ENCODE measurements around the gene ADNP2. TPM values are rescaled to one million over a fixed set of nuclear protein-coding genes. Genes with fewer than 3 reads are reported as not detected.

The ADNP2 gene
- total and polyA plus RNA-seq, 2 donors (not counting 1 experiment from before 2014, with no cell fraction given), result 4.7 to 14.7 TPM

Other genes starting within 250 kb of the ADNP2 start
- gene SLC66A2, start 157.6 kb upstream of the ADNP2 start, total RNA-seq, result 44.4 and 45.6 TPM in 2 replicates
- gene SLC66A2, start 157.6 kb upstream of the ADNP2 start, polyA plus RNA-seq, result 45.1 and 51.9 TPM in 2 replicates
- gene HSBP1L1, start 144.6 kb upstream of the ADNP2 start, total RNA-seq, result 4.8 and 7.2 TPM in 2 replicates
- gene HSBP1L1, start 144.6 kb upstream of the ADNP2 start, polyA plus RNA-seq, result 3.7 and 4.6 TPM in 2 replicates
- 63.9 and 67.8 TPM in 2 replicates for gene TXNL4A, start 120.7 kb upstream of the ADNP2 start, total RNA-seq
- 38.9 and 49.7 TPM in 2 replicates for gene TXNL4A, start 120.7 kb upstream of the ADNP2 start, polyA plus RNA-seq
- 24.2 TPM in 2 replicates for gene RBFA, start 74.8 kb upstream of the ADNP2 start, total RNA-seq
- gene RBFA, start 74.8 kb upstream of the ADNP2 start, polyA plus RNA-seq, result 22.0 and 34.0 TPM in 2 replicates
- not detected in 2 replicates for gene PARD6G, start 138.3 kb downstream of the ADNP2 start, total RNA-seq
- gene PARD6G, start 138.3 kb downstream of the ADNP2 start, polyA plus RNA-seq, result not detected in 2 replicates

Data from B cell (primary cell).